ENCODE measurements around the gene RAF1.

The RAF1 gene

GRCh38 chr3:12562451-12562850, 101.5 kb downstream of the RAF1 start:
- no peak overlapping the region for H3K4me3 ChIP-seq (ENCODE audit: low read depth, low read length)
- DNase-seq (ENCODE audit: low read depth) = no peak
- TF ChIP-seq CTCF (IDR thresholded peaks at IDR 0.05; ENCODE audit: insufficient read depth, low read depth, low read length, missing control alignments) = no peak

GRCh38 chr3:12561397-12561796, 102.5 kb downstream of the RAF1 start:
- no peak for DNase-seq (ENCODE audit: low read depth)
- H3K4me3 ChIP-seq (ENCODE audit: low read depth, low read length) = no peak overlapping the region; the same call in 1 of the 2 replicates
- no peak for TF ChIP-seq CTCF (IDR thresholded peaks at IDR 0.05; ENCODE audit: insufficient read depth, low read depth, low read length, missing control alignments)

- peak overlapping the region; percentile 38 for H3K4me3 ChIP-seq (ENCODE audit: low read depth, low read length)
- no peak for TF ChIP-seq CTCF (IDR thresholded peaks at IDR 0.05; ENCODE audit: insufficient read depth, low read depth, low read length, missing control alignments)
- DNase-seq (ENCODE audit: low read depth) = peak; percentile 83
Measured at GRCh38 chr3:12560505-12561190, 103.3 kb downstream of the RAF1 start.

GRCh38 chr3:12559520-12559919, 104.4 kb downstream of the RAF1 start:
- no peak overlapping the region for H3K4me3 ChIP-seq (ENCODE audit: low read depth, low read length)
- DNase-seq (ENCODE audit: low read depth) = no peak
- TF ChIP-seq CTCF (IDR thresholded peaks at IDR 0.05; ENCODE audit: insufficient read depth, low read depth, low read length, missing control alignments) = no peak

GRCh38 chr3:12558706-12559105, 105.2 kb downstream of the RAF1 start:
- H3K4me3 ChIP-seq (ENCODE audit: low read depth, low read length) = peak overlapping the region; percentile 86
- TF ChIP-seq CTCF (IDR thresholded peaks at IDR 0.05; ENCODE audit: insufficient read depth, low read depth, low read length, missing control alignments) = no peak
- DNase-seq (ENCODE audit: low read depth) = no peak

GRCh38 chr3:12557473-12558100, 106.3 kb downstream of the RAF1 start:
- H3K4me3 ChIP-seq (ENCODE audit: low read depth, low read length) = peak overlapping the region; percentile 86

More at GRCh38 chr3:12557473-12558100, 106.3 kb downstream of the RAF1 start:
- DNase-seq (ENCODE audit: low read depth) = peak; percentile 19
- no peak for TF ChIP-seq CTCF (IDR thresholded peaks at IDR 0.05; ENCODE audit: insufficient read depth, low read depth, low read length, missing control alignments)

Data from GM12865 (cell line).